ENCODE results near the gene MYO1H. TPM values are rescaled to one million over a fixed set of nuclear protein-coding genes. Genes with fewer than 3 reads are reported as not detected.

The MYO1H gene
- total RNA-seq, 1 donor from 2014 or later, result not detected

GRCh38 chr12:109463756-109464155 lies 116.1 kb downstream of the MYO1H start:
- Mint-ChIP-seq H3K4me1 (ENCODE audit: low read depth) (peaks cover 83% of the 10 kb centered on the region), H3K27me3 (ENCODE audit: low read depth) (no peaks in the 10 kb centered on the region), H3K36me3 (ENCODE audit: low read depth) (peaks cover 17% of the 10 kb centered on the region), H3K27ac (ENCODE audit: unreplicated experiment) (peak overlapping the region; percentile 97), H3K9me3 (ENCODE audit: low read depth) (no peaks in the 10 kb centered on the region), H3K4me3 (ENCODE audit: unreplicated experiment) (peak overlapping the region; percentile 61)
- no peak for DNase-seq (ENCODE audit: low spot score)
- no peak for TF ChIP-seq CTCF (IDR thresholded peaks at IDR 0.05)

GRCh38 chr12:109464642-109465351 lies 117.1 kb downstream of the MYO1H start:
- no peaks in the 10 kb centered on the region for H3K27me3 Mint-ChIP-seq (ENCODE audit: low read depth)
- no peak for TF ChIP-seq CTCF (IDR thresholded peaks at IDR 0.05)
- no peaks in the 10 kb centered on the region for H3K9me3 Mint-ChIP-seq (ENCODE audit: low read depth)
- H3K4me3 Mint-ChIP-seq (ENCODE audit: unreplicated experiment), result no peak overlapping the region
- H3K27ac Mint-ChIP-seq (ENCODE audit: unreplicated experiment), result peak overlapping the region; percentile 56
- H3K36me3 Mint-ChIP-seq (ENCODE audit: low read depth), result peaks cover 12% of the 10 kb centered on the region
- DNase-seq (ENCODE audit: low spot score), result no peak
- peaks cover 72% of the 10 kb centered on the region for H3K4me1 Mint-ChIP-seq (ENCODE audit: low read depth)

GRCh38 chr12:109466305-109466704 lies 118.6 kb downstream of the MYO1H start:
- Mint-ChIP-seq H3K36me3 (ENCODE audit: low read depth) (peaks cover 12% of the 10 kb centered on the region), H3K27ac (ENCODE audit: unreplicated experiment) (peak overlapping the region; percentile 43), H3K9me3 (ENCODE audit: low read depth) (no peaks in the 10 kb centered on the region), H3K4me3 (ENCODE audit: unreplicated experiment) (no peak overlapping the region), H3K4me1 (ENCODE audit: low read depth) (peaks cover 72% of the 10 kb centered on the region), H3K27me3 (ENCODE audit: low read depth) (no peaks in the 10 kb centered on the region)
- TF ChIP-seq CTCF (IDR thresholded peaks at IDR 0.05), result no peak
- no peak for DNase-seq (ENCODE audit: low spot score)

GRCh38 chr12:109466821-109467220 lies 119.1 kb downstream of the MYO1H start:
- Mint-ChIP-seq H3K9me3 (ENCODE audit: low read depth) (no peaks in the 10 kb centered on the region), H3K36me3 (ENCODE audit: low read depth) (peaks cover 12% of the 10 kb centered on the region), H3K4me3 (ENCODE audit: unreplicated experiment) (no peak overlapping the region), H3K4me1 (ENCODE audit: low read depth) (peaks cover 68% of the 10 kb centered on the region), H3K27me3 (ENCODE audit: low read depth) (no peaks in the 10 kb centered on the region), H3K27ac (ENCODE audit: unreplicated experiment) (peak overlapping the region; percentile 43)
- TF ChIP-seq CTCF (IDR thresholded peaks at IDR 0.05), result no peak
- DNase-seq (ENCODE audit: low spot score), result no peak

GRCh38 chr12:109467978-109468676 lies 120.4 kb downstream of the MYO1H start:
- Mint-ChIP-seq H3K27me3 (ENCODE audit: low read depth) (no peaks in the 10 kb centered on the region), H3K27ac (ENCODE audit: unreplicated experiment) (no peak overlapping the region), H3K36me3 (ENCODE audit: low read depth) (peaks cover 12% of the 10 kb centered on the region), H3K9me3 (ENCODE audit: low read depth) (no peaks in the 10 kb centered on the region), H3K4me3 (ENCODE audit: unreplicated experiment) (no peak overlapping the region), H3K4me1 (ENCODE audit: low read depth) (peaks cover 58% of the 10 kb centered on the region)
- no peak for DNase-seq (ENCODE audit: low spot score)
- TF ChIP-seq CTCF (IDR thresholded peaks at IDR 0.05), result no peak
